ENCODE data around the gene C3orf38.
"Not testable (repeated sequence)": the region's sequence is repeated elsewhere in the genome, so short reads cannot be mapped to it uniquely, and the experiment has no call there.

C3orf38 gene

GRCh38 chr3:88149509-88150362 is at the start of gene C3orf38:
Gene C3orf38, plus strand, starts transcription at chr3:88149959. Its CDS starts 94 bp downstream, at chr3:88150053.
- DNase-seq = peak; percentile 68 to 95 (median 82)

GRCh38 chr3:88101142-88101541 is 48.6 kb upstream of the C3orf38 start:
- no peak for DNase-seq

- no peak for DNase-seq
Observed at GRCh38 chr3:88105325-88105724, 44.4 kb upstream of the C3orf38 start.

GRCh38 chr3:88112289-88112688 is 37.5 kb upstream of the C3orf38 start:
- no peak for DNase-seq

GRCh38 chr3:88113311-88114162 is 36.2 kb upstream of the C3orf38 start:
- peak; percentile 4 to 72 (median 42) for DNase-seq

- no peak for DNase-seq
Observed at GRCh38 chr3:88114878-88115549, 34.7 kb upstream of the C3orf38 start.

GRCh38 chr3:88117683-88118082 is 32.1 kb upstream of the C3orf38 start:
- no peak for DNase-seq

- DNase-seq = not testable (repeated sequence)
Observed at GRCh38 chr3:88118603-88119002, 31.2 kb upstream of the C3orf38 start.

GRCh38 chr3:88123526-88123925 is 26.2 kb upstream of the C3orf38 start:
- no peak for DNase-seq

- DNase-seq = no peak
Observed at GRCh38 chr3:88131695-88132094, 18.1 kb upstream of the C3orf38 start.

GRCh38 chr3:88132894-88133293 is 16.9 kb upstream of the C3orf38 start:
- no peak for DNase-seq

- DNase-seq = no peak
Observed at GRCh38 chr3:88133711-88134263, 16.0 kb upstream of the C3orf38 start.

- no peak for DNase-seq
Observed at GRCh38 chr3:88137836-88138235, 11.9 kb upstream of the C3orf38 start.

GRCh38 chr3:88141458-88142083 is 8.2 kb upstream of the C3orf38 start:
- DNase-seq = no peak

- no peak for DNase-seq
Observed at GRCh38 chr3:88142094-88142624, 7.6 kb upstream of the C3orf38 start.

- DNase-seq = no peak
Observed at GRCh38 chr3:88147261-88147660, 2.5 kb upstream of the C3orf38 start.

- no peak for DNase-seq
Observed at GRCh38 chr3:88148651-88149050, 1.1 kb upstream of the C3orf38 start.

- no peak for DNase-seq
Observed at GRCh38 chr3:88149101-88149508, 654 bp upstream of the C3orf38 start.

GRCh38 chr3:88150371-88150770 is 612 bp downstream of the C3orf38 start:
- DNase-seq = peak in 4 of 6 experiments; percentile 22 to 64 (median 45)

- DNase-seq = no peak
Observed at GRCh38 chr3:88150806-88151205, 1.0 kb downstream of the C3orf38 start.

- peak in 1 of 6 experiments; percentile 14 for DNase-seq
Observed at GRCh38 chr3:88151358-88151757, 1.6 kb downstream of the C3orf38 start.

GRCh38 chr3:88152841-88153240 is 3.1 kb downstream of the C3orf38 start:
- DNase-seq = no peak

All from stimulated activated naive CD4-positive, alpha-beta T cell (primary cell).